HG02642 (cell line): ENCODE data around the gene DOK3.
A peak's percentile ranks its signal among the peaks of the same experiment; 100 is the strongest.

Experiments used
- ATAC-seq: cut with Tn5 transposase; IDR thresholded peaks from one replicate; pipeline ENCODE4 v1.9.1; 2021; ENCODE audit warnings: mild to moderate bottlenecking; ENCODE audit not compliant: unreplicated experiment, poor library complexity

The DOK3 gene

DNA sequence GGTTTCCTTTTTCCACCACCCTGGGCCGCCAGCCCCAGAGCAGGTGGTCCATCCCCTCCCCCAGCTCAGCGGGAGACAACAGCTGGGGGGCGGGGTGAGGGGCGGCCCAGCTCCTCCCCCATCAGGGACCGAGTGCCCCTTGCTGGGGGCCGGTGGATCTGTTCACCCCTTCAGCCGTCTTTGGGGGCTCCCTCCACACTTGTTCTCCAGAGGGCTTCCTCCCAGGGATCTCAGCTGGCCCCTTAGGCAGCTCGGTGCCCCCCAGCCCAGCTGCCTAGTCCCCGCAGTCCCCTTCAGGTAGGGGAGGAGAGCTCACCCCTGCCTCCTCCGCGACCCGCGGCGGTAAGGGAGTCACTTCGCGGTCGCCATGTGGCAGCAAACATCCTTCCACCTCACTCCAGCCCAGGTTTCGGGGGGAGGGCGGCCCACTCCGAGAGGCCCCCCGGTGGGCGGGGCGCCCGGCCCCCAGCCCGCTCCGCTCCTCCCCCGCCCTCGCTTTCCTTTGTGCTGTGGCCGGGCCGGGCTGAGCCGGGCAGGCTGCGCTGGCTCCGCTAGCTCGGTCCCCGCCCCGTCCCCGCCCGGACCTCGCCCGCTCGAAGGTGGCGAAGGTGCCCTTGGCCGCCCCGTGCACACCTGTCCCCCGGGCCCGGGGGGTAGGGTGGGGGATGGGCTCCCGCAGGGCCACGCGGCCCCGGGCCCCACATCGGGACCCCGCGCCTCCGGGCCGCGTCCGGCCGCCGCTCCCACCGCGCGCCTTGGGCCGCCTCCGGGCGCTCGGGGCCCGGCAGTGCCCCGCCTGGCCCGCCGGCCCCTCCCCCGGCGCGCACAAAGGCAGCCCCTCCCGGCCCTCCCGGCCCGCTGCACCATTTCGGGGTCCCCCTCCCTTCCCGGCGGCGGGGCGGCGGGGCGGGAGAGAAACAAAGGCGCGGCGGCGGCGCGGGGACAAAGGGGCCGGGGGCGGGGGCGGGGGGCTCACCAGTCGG is 36.9 kb downstream of the DOK3 start:
- peak; percentile 42 for ATAC-seq

DNA sequence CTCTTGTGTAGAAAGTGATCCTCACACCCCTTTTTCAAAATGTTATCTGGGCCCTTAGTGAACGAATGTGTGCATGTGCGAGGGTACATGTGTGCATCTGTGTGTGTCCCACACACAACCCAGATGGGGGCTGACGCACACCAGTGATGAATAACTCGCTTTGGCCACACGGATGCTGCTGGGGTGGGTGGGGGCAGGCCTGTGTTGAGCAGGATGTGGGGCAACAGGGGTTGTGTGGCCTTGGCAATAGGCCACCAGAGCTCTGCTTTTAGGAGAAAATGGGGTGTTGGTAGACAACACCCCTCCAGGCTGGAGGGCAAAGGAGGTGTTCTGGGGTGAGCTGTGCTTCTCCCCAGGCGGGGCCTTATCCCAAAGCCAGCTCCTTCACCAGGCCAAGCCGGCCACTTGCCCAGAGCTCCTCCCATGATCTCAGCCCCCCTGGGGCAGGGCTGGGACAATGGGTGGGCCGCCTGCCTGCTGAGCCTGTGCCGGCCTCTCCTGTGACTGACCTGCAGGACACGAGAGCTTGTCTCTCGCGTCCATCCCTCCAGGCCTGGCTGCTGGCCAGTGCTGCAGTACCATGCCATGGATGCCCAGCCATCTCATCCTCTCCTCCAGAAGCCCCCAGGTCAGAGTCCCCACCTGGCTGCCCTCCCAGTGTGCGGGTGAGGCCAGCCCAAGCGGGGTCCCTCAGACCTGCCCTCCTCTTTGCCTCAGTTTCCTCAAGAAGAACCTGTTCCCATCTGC is 37.8 kb downstream of the DOK3 start:
- ATAC-seq, result no peak

DNA sequence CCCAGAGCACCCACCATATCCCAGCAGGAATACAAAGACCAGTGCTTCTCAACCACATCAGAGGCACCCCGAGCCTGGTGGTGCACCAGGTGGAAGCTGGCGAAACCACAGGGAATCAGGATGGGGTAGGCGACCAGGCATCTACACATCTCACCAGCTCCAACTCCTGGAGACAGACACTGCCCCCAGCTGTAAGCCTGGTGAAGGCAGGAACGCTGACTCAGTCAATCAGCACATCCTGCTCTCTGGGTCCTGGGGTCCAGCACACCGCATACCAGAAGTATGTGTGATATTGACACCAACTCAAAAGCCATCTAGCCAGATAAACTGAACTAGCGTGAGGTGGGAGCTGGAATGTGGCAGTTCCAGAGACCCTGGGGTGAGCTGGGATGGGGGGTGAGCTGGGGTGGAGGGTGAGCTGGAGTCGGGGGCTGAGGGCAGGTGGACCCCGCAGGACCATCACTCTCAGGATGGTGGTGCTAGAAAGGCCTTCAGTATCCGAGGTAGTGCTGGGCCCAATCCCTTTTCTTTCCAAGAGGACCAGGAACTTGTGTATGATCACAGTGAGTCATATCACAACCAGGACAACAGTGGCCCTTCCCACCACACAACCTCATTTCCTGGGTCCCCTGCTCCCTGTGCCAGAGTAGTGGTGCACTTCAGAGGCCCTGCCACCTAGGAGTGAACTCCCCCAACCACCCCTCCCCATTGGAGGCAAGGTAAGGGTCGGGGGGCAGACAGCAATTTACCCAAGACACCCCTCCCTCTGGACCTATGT is 38.7 kb downstream of the DOK3 start:
- no peak for ATAC-seq

DNA sequence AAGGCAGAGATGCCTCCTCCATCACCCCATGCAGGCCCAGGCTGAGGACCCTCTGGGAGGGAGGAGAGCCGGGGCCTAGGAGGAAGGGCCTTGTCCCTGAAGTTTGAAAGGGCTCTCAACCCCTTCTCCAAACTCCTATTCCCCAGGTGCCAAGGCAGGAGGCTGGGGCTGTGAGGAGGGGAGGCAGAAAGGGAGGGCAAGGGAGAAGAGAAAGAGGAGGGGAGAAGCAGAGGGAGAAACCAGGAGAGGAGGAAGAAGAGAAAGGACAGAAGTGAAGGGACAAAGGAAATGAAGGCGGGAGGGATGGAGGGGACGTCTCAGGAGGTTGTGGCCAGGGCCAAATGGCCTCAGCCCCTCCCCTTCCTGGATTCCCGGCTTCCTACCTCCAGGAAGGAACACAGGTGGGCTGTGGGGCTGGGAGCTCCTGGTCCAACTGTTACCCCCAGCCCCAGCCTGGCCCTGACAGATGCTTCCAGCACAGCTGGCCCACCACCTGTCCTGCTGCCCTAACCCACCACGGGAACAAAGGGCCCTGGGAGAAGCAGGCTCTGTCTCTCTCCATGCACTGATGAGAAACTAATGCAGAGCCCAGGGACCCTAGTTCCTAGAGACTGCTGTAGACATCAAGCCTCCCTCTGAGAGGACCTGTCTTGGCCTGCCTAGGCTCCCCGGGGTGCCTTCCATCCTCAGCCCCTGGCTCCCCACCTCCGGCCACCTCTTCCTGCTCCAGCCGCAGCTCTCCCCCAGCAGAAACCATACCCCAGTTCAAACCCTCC is 39.7 kb downstream of the DOK3 start:
- ATAC-seq, result no peak

DNA sequence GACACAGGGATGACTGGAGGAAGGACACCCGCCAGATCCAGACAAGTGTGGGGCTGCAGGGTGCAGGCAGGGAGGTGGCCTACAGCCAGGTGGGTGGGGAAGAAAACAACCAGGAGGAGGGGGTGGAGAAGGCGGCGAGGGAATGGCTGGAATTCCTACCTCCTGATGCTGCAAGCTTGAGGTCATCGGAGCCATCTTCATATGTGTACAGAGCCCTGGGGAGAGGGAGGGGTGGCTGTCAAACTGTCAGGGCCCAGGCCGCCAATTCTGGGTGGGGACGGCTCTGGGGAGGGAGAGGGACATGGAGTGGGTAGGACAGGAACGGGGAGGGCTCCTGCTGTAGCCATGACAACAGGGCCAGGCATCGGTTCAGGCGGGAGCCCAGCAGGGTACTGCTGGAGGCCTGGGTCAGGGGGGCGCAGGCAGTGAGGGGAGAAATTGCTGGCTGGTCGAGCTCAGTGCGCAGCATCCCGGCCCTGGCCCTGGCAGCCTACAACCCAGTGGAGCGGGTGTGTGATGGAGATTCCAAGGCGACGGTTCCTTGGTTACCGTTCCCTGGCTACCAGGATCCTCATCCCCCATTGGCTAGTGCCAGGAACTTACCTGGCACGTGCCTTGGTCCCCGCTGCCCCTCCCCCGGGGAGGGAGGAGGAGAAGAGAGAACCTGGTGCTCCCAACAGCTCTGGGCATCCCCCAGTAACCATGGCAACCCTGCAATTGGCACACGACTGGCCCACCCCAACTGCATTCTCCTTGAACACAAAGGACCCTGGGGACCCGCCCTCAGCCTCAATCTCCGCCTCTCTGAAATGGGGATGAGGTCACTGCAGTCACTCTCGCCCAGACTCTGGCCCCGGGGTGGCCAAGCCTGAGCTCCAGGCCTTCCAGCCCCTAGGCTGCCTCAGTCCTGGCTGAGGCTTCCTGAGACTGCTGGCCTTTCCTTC is 40.7 kb downstream of the DOK3 start:
- ATAC-seq, result no peak

DNA sequence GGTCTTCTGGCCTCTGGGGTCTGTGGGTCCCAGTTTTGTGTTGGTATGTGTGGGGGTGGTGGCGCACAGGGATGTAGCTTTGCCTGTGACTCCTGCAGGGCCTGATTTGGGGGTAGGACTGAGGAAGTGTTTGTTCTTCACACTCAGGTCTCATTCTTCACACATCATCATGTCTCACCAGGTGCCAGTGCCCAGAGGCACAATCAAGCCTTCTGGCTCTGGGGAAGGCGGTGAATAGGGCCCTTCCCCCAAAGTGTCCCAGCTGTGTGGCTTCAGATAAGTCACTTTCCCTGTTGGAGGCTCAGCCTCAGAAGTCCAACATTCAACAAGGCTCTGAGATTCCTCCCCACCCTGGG is 41.3 kb downstream of the DOK3 start:
- no peak for ATAC-seq

DNA sequence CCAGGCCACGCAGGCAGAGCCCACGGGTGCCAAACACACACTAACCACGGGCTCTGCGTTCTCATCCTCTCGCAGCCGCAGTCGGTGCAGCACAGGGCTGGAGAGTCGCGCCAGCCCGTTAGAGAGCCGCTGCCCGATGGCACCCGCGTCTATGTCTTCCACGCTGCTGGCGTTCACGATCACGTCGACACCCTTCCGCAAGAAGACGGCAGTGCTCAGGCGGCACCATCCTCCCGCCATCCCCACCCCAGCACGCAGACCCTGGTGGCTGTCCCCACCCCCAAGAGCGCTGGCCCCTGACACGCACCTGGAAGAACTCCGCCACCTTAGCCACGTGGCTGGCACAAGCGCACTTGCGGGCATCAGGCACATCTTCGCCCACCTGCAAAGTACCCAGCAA is 42.2 kb downstream of the DOK3 start:
- no peak for ATAC-seq

DNA sequence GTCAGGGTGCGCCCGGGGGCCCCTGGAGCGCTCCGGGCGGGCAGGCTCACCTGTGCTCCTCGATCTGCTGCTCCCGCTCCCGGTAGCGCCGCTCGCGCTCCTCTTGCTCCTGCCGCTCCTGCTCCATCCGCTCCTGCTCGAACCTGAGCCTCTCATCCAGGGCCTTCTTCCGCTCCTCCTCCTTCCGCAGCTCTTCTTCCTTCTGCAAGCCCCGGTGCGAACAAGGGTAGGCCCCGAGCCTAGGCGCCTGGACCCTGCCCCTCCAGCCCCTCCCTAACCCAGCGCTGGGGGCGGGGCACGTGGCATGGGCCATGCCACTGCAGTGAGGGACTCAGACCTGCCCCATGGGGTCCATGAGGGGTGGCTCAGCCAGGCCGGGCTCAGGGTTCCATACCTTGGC is 42.8 kb downstream of the DOK3 start:
- no peak for ATAC-seq

DNA sequence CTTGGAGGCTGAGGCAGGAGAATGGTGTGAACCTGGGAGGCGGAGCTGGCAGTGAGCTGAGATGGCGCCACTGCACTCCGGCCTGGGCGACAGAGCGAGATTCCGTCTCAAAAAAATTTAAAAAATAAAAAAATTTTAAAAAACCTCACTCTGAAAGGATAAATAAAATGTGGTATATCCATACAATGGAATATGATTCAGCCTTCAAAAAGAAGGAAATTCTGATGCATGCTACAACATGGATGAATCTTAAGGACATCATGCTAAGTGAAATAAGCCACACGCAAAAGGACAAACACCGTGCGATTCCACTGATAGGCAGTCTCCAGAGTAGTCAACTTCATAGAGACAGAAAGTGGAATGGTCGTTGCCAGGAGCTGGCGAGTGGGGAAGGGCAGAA is 44.6 kb downstream of the DOK3 start:
- ATAC-seq, result no peak

DNA sequence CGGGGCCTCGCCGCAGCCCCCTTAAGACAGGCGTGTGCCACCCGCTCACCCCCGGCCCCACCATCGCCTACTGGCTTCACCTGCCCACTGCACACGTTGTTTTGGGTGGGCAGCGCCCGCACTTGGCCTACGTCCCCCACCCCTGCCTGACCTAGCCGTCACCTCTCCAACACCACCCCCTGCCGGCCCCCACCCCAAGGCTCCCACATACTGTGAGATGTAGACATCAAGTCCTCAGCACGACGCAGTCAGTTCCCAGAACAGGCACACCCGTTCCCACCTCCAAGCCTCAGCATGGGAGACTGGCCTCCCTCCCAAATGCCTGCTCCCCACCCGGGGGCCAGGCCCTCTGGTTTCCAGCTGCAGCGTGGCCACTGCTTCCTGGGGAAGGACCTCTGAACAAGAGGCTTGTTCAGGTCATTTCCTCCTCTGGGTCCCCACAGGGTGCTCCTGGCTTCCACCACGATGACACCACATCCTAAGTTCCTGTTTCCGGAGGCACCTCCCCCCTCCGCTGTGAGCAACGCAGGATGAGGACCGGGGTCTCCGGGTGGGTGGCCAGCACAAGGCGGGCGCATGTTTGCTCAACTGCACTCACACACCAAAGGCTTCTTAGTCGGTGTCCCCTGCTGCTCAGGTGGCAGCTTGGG is 47.5 kb downstream of the DOK3 start:
- no peak for ATAC-seq

DNA sequence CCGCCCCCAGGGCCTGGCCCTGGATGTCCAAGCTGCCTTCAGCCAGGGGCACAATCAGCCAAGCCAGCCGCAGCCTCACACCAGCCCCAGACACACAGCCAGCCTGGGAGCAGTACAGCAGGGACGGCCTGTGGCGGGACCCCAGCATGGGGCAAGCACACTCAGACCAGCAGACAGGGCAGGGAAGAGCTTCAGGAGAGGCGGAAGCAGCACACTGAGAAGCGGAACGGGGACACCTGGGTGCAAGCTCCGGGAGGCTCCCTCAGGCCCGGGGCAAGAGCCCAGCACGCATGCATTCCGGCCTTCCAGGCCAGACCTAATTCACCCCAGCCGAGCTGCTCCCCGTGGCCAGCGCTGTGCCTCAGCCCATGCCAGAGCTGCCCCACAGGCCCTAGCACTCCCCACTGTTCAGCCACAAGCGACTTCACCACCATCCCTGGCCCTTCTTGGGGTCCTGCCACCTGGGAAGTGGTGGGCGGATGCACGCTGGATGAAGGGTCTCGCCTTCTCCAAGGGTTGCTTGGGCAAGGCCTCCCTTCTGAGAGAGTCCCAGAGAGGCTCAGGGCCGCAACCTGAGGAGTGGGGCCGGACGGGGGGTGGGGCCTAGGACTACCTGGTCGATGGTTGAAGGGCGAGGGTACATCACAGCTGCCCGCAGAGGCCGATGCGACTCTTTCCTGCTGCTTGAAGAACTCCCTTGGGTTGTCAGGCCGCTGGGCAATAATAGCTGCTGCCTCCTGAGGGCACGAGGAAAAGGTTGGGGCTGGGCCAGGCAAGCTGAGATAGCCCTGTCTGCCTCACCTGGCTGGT is 49.6 kb downstream of the DOK3 start:
- no peak for ATAC-seq

DNA sequence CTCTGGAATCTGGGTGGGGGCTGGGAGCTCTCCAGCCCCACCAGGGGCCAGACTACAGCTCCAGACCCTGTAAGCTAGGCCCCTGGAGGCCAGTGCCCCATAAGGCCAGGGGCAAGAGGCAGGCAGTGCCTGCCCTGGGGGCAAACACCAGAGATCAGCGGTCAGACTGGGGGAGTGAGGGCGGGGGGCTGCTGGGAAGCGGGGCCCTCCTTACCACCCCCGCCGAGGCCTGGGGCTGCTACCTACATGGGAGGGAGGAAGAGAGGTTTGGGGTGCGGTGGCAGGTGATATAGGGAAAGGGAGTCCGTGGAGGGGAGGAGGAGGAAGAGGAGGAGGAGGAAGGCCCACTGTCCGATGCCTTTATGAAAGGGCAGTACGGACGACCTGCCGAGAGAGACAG is 50.3 kb downstream of the DOK3 start:
- no peak for ATAC-seq

DNA sequence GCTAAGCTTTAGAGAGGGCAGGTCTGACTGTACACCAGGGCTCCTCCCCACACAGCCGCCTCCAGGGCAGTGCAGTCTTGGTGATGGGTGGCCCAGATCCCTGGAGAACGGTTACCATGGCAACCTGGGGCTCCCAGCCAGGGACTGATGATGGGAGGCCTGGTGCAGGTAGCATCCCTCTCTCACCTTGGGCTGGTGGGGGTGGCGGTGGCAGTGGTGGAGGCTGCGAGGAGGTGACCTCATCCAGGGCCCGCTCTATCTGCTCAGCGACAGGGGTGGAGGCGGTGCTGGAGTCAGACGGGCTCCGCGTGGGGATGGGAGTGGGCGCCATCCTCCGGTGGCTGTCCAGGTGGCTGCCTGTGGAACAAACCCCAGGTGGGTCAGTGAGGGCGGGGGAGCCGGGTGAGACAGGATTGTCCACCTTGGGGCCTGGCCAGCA is 50.7 kb downstream of the DOK3 start:
- ATAC-seq, result no peak

DNA sequence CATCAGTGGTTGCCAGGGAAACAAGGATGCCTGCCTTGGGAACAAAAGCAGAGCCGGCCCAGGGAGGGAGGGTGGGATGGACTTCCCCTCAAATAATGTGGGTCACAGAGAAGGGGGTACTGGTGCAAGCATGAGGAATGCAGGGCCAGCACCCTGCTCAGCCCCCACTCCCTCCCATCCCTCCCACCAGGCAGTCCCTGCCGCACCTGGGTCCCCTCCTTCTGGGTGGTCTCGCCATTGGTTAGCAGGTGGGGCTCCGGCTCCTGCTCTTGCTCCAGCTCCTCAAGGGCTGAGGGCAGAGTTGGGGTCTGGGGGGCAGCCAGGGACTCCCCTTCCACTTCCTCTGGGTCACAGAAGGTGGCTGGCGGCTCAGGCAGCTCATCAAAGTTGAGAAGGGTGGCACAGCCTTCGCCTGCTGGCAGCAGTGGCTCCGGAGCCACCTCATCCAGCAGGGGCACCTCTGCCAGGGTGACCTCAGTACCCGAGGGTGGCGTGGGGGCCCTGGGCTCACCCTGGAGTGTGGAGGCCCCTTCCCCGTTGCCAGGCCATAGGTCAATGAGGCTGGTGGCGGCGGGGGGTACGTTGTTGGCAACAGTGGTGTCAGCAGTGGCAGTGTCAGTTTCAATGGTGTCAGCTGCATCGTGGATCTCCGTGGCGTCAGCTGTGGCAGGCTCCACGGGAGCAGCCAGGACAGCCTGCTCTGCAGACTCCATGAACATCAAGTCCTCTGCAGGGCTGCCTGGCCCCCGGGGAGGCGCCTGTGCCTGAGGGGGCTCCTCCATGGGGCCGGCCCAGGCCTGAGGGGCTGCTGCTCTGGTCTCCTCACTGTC is 51.6 kb downstream of the DOK3 start:
- ATAC-seq, result no peak

DNA sequence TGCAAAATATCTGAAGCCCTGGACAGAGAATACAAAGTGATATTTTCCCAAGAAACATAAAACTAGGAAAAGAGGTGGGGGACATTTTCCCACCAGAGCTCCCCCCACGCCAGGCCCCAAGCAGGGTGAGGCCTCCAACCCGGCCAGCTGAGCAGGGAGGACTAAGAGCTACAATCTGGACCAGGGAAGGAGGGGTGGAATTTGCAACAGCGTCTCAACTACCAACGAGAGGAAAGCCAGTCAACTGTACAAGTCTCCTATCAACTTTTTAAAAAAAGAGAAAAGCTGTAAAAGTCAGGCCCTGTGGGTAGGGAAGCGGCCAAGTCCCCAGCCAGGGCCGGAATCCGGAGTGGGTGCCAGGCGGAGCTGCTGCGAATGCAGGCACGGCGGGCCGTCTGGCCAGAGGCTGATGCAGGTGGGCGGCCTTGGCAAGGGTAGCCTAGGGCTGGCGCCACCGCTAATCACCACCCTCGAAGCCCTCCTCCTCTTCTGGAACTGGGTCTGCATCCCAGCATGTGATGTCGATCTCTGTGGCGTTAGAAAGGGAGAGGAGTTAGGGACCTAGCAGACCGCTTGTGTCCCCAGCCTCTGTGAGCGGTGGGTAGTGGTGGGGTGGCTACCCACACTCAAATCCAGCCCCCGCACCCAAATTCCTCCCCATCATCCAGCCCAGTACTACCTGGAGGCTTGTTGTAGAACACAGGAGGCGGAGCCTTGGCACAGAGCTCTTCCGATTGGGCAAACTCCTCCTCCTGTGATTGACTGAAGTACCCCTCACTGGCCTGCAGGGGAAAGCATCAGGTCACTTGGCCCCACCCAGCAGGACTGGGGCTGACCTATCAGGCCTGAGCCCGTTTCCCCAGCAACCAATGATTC is 52.4 kb downstream of the DOK3 start:
- peak; percentile 32 for ATAC-seq

DNA sequence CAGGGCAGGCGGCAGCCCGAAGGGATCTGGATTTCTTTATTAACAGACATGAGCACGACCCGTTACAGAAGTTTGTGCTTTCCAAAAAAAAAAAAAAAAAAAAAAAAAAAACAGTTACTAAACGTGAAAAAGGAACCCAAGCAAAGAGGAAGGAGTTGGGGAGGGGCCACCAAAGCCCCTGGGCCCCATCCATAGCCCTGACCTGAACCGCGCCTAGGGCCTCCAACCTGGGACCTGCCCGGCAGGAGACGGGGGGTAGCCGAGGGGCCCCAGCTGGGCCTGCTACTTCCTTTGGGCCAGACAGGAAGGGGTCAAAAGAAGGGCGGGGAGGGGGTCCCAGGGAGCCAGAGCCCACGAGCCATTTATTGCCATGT is 53.0 kb downstream of the DOK3 start:
- ATAC-seq, result no peak
